ENCODE data around the gene GABRA1. TPM values are rescaled to one million over a fixed set of nuclear protein-coding genes. Genes with fewer than 3 reads are reported as not detected.

GABRA1 gene
- polyA plus RNA-seq, 1 experiment, result not detected

GRCh38 chr5:161900981-161901380 is 53.1 kb downstream of the GABRA1 start:
- ChIA-PET CTCF (no interaction called here), POLR2A (no interaction called here)
- TF ChIP-seq, protein P1, sequence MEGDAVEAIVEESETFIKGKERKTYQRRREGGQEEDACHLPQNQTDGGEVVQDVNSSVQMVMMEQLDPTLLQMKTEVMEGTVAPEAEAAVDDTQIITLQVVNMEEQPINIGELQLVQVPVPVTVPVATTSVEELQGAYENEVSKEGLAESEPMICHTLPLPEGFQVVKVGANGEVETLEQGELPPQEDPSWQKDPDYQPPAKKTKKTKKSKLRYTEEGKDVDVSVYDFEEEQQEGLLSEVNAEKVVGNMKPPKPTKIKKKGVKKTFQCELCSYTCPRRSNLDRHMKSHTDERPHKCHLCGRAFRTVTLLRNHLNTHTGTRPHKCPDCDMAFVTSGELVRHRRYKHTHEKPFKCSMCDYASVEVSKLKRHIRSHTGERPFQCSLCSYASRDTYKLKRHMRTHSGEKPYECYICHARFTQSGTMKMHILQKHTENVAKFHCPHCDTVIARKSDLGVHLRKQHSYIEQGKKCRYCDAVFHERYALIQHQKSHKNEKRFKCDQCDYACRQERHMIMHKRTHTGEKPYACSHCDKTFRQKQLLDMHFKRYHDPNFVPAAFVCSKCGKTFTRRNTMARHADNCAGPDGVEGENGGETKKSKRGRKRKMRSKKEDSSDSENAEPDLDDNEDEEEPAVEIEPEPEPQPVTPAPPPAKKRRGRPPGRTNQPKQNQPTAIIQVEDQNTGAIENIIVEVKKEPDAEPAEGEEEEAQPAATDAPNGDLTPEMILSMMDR (IDR thresholded peaks at IDR 0.05; ENCODE audit: insufficient read depth, low read depth, low read length), result no peak
- no peaks in the 10 kb centered on the region for H3K27me3 ChIP-seq (ENCODE audit: control insufficient read depth, insufficient read depth, low read length)
- H3K36me3 ChIP-seq (ENCODE audit: control insufficient read depth, insufficient read depth, low read length), result no peaks in the 10 kb centered on the region
- no peak for DNase-seq (ENCODE audit: low read depth)
- H3K4me3 ChIP-seq (ENCODE audit: low read depth, low read length), result no peak overlapping the region

DNA sequence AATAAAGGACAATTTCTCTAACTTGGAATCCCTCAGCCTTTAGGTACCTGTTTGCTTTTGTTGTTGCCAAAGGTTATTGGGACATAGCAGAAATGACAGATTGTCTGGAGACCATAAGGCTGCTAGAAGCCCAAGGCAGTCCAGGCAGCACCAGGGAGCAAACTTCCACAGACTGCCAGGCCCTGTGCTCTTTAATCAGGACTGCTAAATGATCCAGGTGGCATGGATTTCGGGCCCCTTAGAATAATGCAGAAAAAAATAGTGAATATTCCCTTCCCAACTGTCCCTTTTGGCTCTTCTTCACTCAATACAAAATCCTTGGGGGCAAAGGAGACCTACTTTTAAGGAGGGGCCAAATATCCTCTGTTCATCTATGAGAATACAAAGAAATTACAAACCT is 73.9 kb downstream of the GABRA1 start:
- Histone ChIP-seq H3K4me3 (ENCODE audit: low read depth, low read length) (no peak overlapping the region), H3K36me3 (ENCODE audit: control insufficient read depth, insufficient read depth, low read length) (no peaks in the 10 kb centered on the region), H3K27me3 (ENCODE audit: control insufficient read depth, insufficient read depth, low read length) (no peaks in the 10 kb centered on the region)
- CTCF ChIA-PET, result no interaction called here
- DNase-seq (ENCODE audit: low read depth), result no peak
- POLR2A ChIA-PET, result no interaction called here
- TF ChIP-seq, protein P1 (IDR thresholded peaks at IDR 0.05; ENCODE audit: insufficient read depth, low read depth, low read length), result no peak

DNA sequence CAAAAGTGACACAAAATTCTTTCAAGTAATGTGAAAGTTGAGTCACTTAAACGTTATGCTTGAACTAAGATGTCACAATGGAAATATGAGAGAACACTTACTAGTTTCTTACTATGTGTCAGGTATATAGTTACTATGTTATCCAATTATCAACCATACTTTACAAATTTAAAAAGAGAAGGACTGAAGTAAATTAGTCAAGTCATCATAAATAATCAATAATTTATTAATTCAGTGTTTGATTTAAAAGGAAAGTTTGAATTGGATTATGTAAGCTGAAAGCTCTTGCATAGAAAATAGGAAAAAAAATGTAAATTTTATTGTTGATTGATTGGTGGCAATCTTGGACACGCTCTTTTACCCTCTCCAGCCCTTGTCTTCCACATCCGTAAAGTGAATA is 76.3 kb downstream of the GABRA1 start:
- Histone ChIP-seq H3K4me3 (ENCODE audit: low read depth, low read length) (no peak overlapping the region), H3K27me3 (ENCODE audit: control insufficient read depth, insufficient read depth, low read length) (no peaks in the 10 kb centered on the region), H3K36me3 (ENCODE audit: control insufficient read depth, insufficient read depth, low read length) (no peaks in the 10 kb centered on the region)
- DNase-seq (ENCODE audit: low read depth), result no peak
- TF ChIP-seq, protein P1 (IDR thresholded peaks at IDR 0.05; ENCODE audit: insufficient read depth, low read depth, low read length), result no peak
- CTCF ChIA-PET, result no interaction called here
- POLR2A ChIA-PET, result no interaction called here

- DNase-seq (ENCODE audit: low read depth), result no peak
- TF ChIP-seq, protein P1 (IDR thresholded peaks at IDR 0.05; ENCODE audit: insufficient read depth, low read depth, low read length), result no peak
- H3K36me3 ChIP-seq (ENCODE audit: control insufficient read depth, insufficient read depth, low read length), result no peaks in the 10 kb centered on the region
- ChIA-PET POLR2A (no interaction called here), CTCF (no interaction called here)
- no peaks in the 10 kb centered on the region for H3K27me3 ChIP-seq (ENCODE audit: control insufficient read depth, insufficient read depth, low read length)
- no peak overlapping the region for H3K4me3 ChIP-seq (ENCODE audit: low read depth, low read length)
These were observed 78.0 kb downstream of the GABRA1 start for GRCh38 chr5:161925960-161926359.

GRCh38 chr5:161934486-161934885 is 86.6 kb downstream of the GABRA1 start:
- Histone ChIP-seq H3K27me3 (ENCODE audit: control insufficient read depth, insufficient read depth, low read length) (no peaks in the 10 kb centered on the region), H3K4me3 (ENCODE audit: low read depth, low read length) (no peak overlapping the region), H3K36me3 (ENCODE audit: control insufficient read depth, insufficient read depth, low read length) (no peaks in the 10 kb centered on the region)
- TF ChIP-seq, protein P1 (IDR thresholded peaks at IDR 0.05; ENCODE audit: insufficient read depth, low read depth, low read length), result no peak
- no peak for DNase-seq (ENCODE audit: low read depth)
- ChIA-PET POLR2A (no interaction called here), CTCF (interaction anchor here (0.6 kb wide), 1 partner anchor 252 kb away, joined by 4 read pairs; no protein-coding TSS in a partner anchor)

Measured in BJ (cell line).